Liver (tissue), 9 donors: ENCODE measurements around the gene LXN. TPM values are rescaled to one million over a fixed set of nuclear protein-coding genes. Genes with fewer than 3 reads are reported as not detected.

Source experiments
- DNase-seq: peaks from one replicate; pipeline ENCODE4 v3.0.0-alpha.2; 2017; ENCODE audit warnings: low spot score
- H3K27ac ChIP-seq, 2 donors: one replicate each; pipeline ENCODE4 v1.7.0; 2013; ENCODE audit warnings: inconsistent platforms in 2 of 2, low read length in 2 of 2, control low read depth in 1 of 2, low read depth in 1 of 2, mild to moderate bottlenecking in 1 of 2
- H3K27me3 ChIP-seq, 4 donors: one replicate each; pipeline versions ENCODE4 v1.6.1 to v1.7.0; 2013; ENCODE audit warnings: low read length in 3 of 4, inconsistent platforms in 1 of 4, mild to moderate bottlenecking in 1 of 4, moderate library complexity in 1 of 4; ENCODE audit not compliant: control insufficient read depth in 4 of 4, insufficient read depth in 4 of 4
- H3K36me3 ChIP-seq, 4 donors: one replicate each; pipeline versions ENCODE4 v1.6.1 to v1.7.0; 2013; ENCODE audit warnings: low read length in 3 of 4, mild to moderate bottlenecking in 3 of 4, low read depth in 1 of 4, moderate library complexity in 1 of 4; ENCODE audit not compliant: control insufficient read depth in 4 of 4, insufficient read depth in 3 of 4
- H3K4me1 ChIP-seq, 4 donors: one replicate each; pipeline versions ENCODE4 v1.6.1 to v1.7.0; 2013; ENCODE audit warnings: low read length in 3 of 4, mild to moderate bottlenecking in 3 of 4, moderate library complexity in 1 of 4; ENCODE audit not compliant: control insufficient read depth in 4 of 4, insufficient read depth in 4 of 4
- H3K4me3 ChIP-seq, 3 donors: one replicate each; pipeline versions ENCODE4 v1.6.1 to v1.7.0; 2013; ENCODE audit warnings: low read length in 3 of 3, control low read depth in 1 of 3, low read depth in 1 of 3, mild to moderate bottlenecking in 1 of 3
- H3K9ac ChIP-seq, 2 donors: one replicate each; pipeline ENCODE4 v1.7.0; 2013; ENCODE audit warnings: low read length in 2 of 2, mild to moderate bottlenecking in 2 of 2, moderate library complexity in 2 of 2, control low read depth in 1 of 2, low read depth in 1 of 2
- H3K9me3 ChIP-seq, 4 donors: one replicate each; pipeline versions ENCODE4 v1.6.1 to v1.7.0; 2013; ENCODE audit warnings: low read length in 3 of 4; ENCODE audit not compliant: control insufficient read depth in 4 of 4
- EGR1 ChIP-seq, 2 donors: IDR thresholded peaks; 2 replicates each; pipeline ENCODE4 v1.6.1; 2016 to 2018; ENCODE audit warnings: antibody characterized with exemption in 2 of 2, low read depth in 2 of 2
- FOXA1 ChIP-seq: IDR thresholded peaks from 2 replicates; pipeline ENCODE4 v1.6.1; 2016; ENCODE audit warnings: antibody characterized with exemption
- GABPA ChIP-seq, 2 donors: IDR thresholded peaks in 1 of 2; conservative IDR thresholded peaks in 1 of 2; 2 replicates each; pipeline ENCODE4 v1.6.1; 2016; ENCODE audit warnings: antibody characterized with exemption in 2 of 2, mild to moderate bottlenecking in 1 of 2, moderate library complexity in 1 of 2
- HNF4A ChIP-seq, 2 donors: conservative IDR thresholded peaks; 2 replicates each; pipeline ENCODE4 v1.6.1; 2016; ENCODE audit warnings: antibody characterized with exemption in 2 of 2, mild to moderate bottlenecking in 2 of 2
- JUND ChIP-seq, 2 donors: IDR thresholded peaks; 2 replicates each; pipeline ENCODE4 v1.6.1; 2016; ENCODE audit warnings: antibody characterized with exemption in 2 of 2
- NR2F2 ChIP-seq: IDR thresholded peaks from 2 replicates; pipeline ENCODE4 v1.6.1; 2016; ENCODE audit warnings: antibody characterized with exemption
- RAD21 ChIP-seq, 2 donors: IDR thresholded peaks; 2 replicates each; pipeline ENCODE4 v1.6.1; 2016; ENCODE audit warnings: antibody characterized with exemption in 2 of 2, mild to moderate bottlenecking in 2 of 2
- SP1 ChIP-seq: IDR thresholded peaks from 2 replicates; pipeline ENCODE4 v1.6.1; 2018; ENCODE audit warnings: antibody characterized with exemption, mild to moderate bottlenecking
- TAF1 ChIP-seq: conservative IDR thresholded peaks from 2 replicates; pipeline ENCODE4 v1.6.1; 2016; ENCODE audit warnings: antibody characterized with exemption, mild to moderate bottlenecking
- YY1 ChIP-seq: IDR thresholded peaks from 2 replicates; pipeline ENCODE4 v1.6.1; 2016; ENCODE audit warnings: antibody characterized with exemption, mild to moderate bottlenecking
- WGBS: extraction: QIAGEN DNeasy Blood & Tissue Kit; methylation state at CpG from one replicate; pipeline ENCODE4 v1.1.7; 2013; 5-methylcytosine and 5-hydroxymethylcytosine counted together
- polyA plus RNA-seq, 2 donors: library from polyadenylated mRNA; stranded (reverse) in 1 of 2; unstranded in 1 of 2; fragments of 200-250 nt in 1 of 2; fragments of >200 nt in 1 of 2; fragmentation: Nextera tagmentation in 1 of 2; extraction: Ambion mirVana in 1 of 2; gene quantifications; one replicate each; pipeline versions ENCODE4 v1.2.1 to v1.2.3, GENCODE V29; 2013 to 2015
- total RNA-seq, 2 donors: library from RNA; depleted of rRNA; stranded (reverse); fragments of >200 nt; gene quantifications; one replicate each; pipeline ENCODE4 v1.2.3, GENCODE V29; 2014
- TF ChIP-seq, protein P1 (sequence below): fragments of 150-350 bp; IDR thresholded peaks from 2 replicates; pipeline ENCODE4 v1.5.1; 2017; ENCODE audit warnings: improper control_type of control experiment, low read depth, low read length; ENCODE audit not compliant: missing input control
- TF ChIP-seq, protein P2 (sequence below): IDR thresholded peaks from 2 replicates; pipeline ENCODE4 v1.6.1; 2016; ENCODE audit warnings: antibody characterized with exemption
- TF ChIP-seq, protein P3 (sequence below): IDR thresholded peaks from 2 replicates; pipeline ENCODE4 v1.6.1; 2016; ENCODE audit warnings: antibody characterized with exemption, mild to moderate bottlenecking
- donor health status: healthy.
- donor health status: healthy.
- donor health status: healthy.
- donor health status: healthy.
- donor health status: healthy.

Gene LXN
- total RNA-seq = 10 to 100 TPM in 1 of 2 donors, 1 to 10 TPM in 1; 1.7 to 52.2 TPM
- 1 to 10 TPM; 2.5 to 2.8 TPM for polyA plus RNA-seq

- WGBS = 46% methylated on average over 30 of the region's 30 CpGs
- Histone ChIP-seq H3K9ac (peak within 1 kb of the TSS; percentile 27 to 52), H3K4me1 (no peaks in the 10 kb centered on the region), H3K4me3 (peak within 1 kb of the TSS in 2 of 3 donors; percentile 33 to 44), H3K36me3 (peaks cover 8 to 22% (median 10%) of the 10 kb centered on the region in 4 donors), H3K9me3 (no peaks in the 10 kb centered on the region), H3K27ac (peak within 1 kb of the TSS; percentile 37 to 48), H3K27me3 (no peaks in the 10 kb centered on the region)
- peak; percentile 85 for DNase-seq
- TF ChIP-seq RAD21 (IDR thresholded peaks at IDR 0.05) = peak; percentile 20 to 71
- TF ChIP-seq, protein P1, sequence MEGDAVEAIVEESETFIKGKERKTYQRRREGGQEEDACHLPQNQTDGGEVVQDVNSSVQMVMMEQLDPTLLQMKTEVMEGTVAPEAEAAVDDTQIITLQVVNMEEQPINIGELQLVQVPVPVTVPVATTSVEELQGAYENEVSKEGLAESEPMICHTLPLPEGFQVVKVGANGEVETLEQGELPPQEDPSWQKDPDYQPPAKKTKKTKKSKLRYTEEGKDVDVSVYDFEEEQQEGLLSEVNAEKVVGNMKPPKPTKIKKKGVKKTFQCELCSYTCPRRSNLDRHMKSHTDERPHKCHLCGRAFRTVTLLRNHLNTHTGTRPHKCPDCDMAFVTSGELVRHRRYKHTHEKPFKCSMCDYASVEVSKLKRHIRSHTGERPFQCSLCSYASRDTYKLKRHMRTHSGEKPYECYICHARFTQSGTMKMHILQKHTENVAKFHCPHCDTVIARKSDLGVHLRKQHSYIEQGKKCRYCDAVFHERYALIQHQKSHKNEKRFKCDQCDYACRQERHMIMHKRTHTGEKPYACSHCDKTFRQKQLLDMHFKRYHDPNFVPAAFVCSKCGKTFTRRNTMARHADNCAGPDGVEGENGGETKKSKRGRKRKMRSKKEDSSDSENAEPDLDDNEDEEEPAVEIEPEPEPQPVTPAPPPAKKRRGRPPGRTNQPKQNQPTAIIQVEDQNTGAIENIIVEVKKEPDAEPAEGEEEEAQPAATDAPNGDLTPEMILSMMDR = peak; percentile 35
- no peak for TF ChIP-seq EGR1 (IDR thresholded peaks at IDR 0.05; ENCODE audit: low read depth in 2 of 2)
- TF ChIP-seq, protein P2, sequence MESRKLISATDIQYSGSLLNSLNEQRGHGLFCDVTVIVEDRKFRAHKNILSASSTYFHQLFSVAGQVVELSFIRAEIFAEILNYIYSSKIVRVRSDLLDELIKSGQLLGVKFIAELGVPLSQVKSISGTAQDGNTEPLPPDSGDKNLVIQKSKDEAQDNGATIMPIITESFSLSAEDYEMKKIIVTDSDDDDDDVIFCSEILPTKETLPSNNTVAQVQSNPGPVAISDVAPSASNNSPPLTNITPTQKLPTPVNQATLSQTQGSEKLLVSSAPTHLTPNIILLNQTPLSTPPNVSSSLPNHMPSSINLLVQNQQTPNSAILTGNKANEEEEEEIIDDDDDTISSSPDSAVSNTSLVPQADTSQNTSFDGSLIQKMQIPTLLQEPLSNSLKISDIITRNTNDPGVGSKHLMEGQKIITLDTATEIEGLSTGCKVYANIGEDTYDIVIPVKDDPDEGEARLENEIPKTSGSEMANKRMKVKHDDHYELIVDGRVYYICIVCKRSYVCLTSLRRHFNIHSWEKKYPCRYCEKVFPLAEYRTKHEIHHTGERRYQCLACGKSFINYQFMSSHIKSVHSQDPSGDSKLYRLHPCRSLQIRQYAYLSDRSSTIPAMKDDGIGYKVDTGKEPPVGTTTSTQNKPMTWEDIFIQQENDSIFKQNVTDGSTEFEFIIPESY = no peak
- TF ChIP-seq NR2F2 = no peak
- TF ChIP-seq SP1 = peak; percentile 14
These were observed at the start of gene LXN for GRCh38 chr3:158672215-158673176. LXN (minus strand) TSS chr3:158672648; CDS start chr3:158672478, 170 bp downstream.

GRCh38 chr3:158722108-158722507 lies 49.7 kb upstream of the LXN start:
- 97% methylated on average over 1 of the region's 1 CpG for WGBS
- H3K27ac ChIP-seq = no peak overlapping the region
- H3K4me1 ChIP-seq = peaks cover 3 to 20% (median 16%) of the 10 kb centered on the region in 4 donors

More at GRCh38 chr3:158722108-158722507, 49.7 kb upstream of the LXN start:
- Histone ChIP-seq H3K27me3 (no peaks in the 10 kb centered on the region), H3K9me3 (no peaks in the 10 kb centered on the region), H3K4me3 (no peak overlapping the region), H3K9ac (no peak overlapping the region), H3K36me3 (no peaks in the 10 kb centered on the region)
- DNase-seq = no peak
- no peak for TF ChIP-seq GABPA (IDR thresholded peaks at IDR 0.05 in 1 of 2, conservative IDR thresholded peaks at IDR 0.05 in 1 of 2)
- TF ChIP-seq, protein P3, sequence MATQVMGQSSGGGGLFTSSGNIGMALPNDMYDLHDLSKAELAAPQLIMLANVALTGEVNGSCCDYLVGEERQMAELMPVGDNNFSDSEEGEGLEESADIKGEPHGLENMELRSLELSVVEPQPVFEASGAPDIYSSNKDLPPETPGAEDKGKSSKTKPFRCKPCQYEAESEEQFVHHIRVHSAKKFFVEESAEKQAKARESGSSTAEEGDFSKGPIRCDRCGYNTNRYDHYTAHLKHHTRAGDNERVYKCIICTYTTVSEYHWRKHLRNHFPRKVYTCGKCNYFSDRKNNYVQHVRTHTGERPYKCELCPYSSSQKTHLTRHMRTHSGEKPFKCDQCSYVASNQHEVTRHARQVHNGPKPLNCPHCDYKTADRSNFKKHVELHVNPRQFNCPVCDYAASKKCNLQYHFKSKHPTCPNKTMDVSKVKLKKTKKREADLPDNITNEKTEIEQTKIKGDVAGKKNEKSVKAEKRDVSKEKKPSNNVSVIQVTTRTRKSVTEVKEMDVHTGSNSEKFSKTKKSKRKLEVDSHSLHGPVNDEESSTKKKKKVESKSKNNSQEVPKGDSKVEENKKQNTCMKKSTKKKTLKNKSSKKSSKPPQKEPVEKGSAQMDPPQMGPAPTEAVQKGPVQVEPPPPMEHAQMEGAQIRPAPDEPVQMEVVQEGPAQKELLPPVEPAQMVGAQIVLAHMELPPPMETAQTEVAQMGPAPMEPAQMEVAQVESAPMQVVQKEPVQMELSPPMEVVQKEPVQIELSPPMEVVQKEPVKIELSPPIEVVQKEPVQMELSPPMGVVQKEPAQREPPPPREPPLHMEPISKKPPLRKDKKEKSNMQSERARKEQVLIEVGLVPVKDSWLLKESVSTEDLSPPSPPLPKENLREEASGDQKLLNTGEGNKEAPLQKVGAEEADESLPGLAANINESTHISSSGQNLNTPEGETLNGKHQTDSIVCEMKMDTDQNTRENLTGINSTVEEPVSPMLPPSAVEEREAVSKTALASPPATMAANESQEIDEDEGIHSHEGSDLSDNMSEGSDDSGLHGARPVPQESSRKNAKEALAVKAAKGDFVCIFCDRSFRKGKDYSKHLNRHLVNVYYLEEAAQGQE = no peak
- TF ChIP-seq TAF1 = no peak
- no peak for TF ChIP-seq HNF4A (conservative IDR thresholded peaks at IDR 0.05)
- no peak for TF ChIP-seq EGR1 (IDR thresholded peaks at IDR 0.05; ENCODE audit: low read depth in 2 of 2)
- TF ChIP-seq NR2F2 = no peak
- TF ChIP-seq JUND (IDR thresholded peaks at IDR 0.05) = no peak
- no peak for TF ChIP-seq FOXA1
- no peak for TF ChIP-seq RAD21 (IDR thresholded peaks at IDR 0.05)
- TF ChIP-seq SP1 = no peak
- TF ChIP-seq, protein P1 = no peak
- no peak for TF ChIP-seq YY1
